Measurements from ENCODE around the gene METTL27. TPM values are rescaled to one million over a fixed set of nuclear protein-coding genes. Genes with fewer than 3 reads are reported as not detected.
A peak's percentile ranks its signal among the peaks of the same experiment; 100 is the strongest.
"Not testable (repeated sequence)": the region's sequence is repeated elsewhere in the genome, so short reads cannot be mapped to it uniquely, and the experiment has no call there.

The METTL27 gene
- total RNA-seq, 1 experiment from 2014 or later = 5.7 TPM

DNA sequence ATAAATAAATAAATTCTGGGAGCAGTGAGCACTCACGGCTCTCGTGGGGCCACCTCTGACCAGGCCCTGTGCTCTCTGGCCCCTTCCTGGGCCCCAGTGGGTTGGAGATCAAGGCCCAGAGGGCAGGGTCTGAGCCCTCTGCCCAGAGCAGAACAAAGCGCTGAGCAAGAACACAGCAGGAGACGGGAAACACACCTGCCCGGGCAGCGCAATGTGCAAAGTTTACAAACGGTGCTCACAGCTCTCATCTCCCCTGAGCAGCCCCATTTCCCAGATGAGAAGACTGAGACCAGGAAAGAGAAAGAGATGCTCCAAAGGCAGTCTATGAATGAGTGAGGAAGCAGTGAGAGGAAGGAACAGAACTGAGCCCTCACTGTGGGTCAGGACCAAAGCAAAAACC is 3.0 kb downstream of the METTL27 start:
- no peak for DNase-seq (ENCODE audit: low read depth)

- no peak for DNase-seq (ENCODE audit: low read depth)
Measured at GRCh38 chr7:73838642-73839041, 3.7 kb downstream of the METTL27 start.

DNA sequence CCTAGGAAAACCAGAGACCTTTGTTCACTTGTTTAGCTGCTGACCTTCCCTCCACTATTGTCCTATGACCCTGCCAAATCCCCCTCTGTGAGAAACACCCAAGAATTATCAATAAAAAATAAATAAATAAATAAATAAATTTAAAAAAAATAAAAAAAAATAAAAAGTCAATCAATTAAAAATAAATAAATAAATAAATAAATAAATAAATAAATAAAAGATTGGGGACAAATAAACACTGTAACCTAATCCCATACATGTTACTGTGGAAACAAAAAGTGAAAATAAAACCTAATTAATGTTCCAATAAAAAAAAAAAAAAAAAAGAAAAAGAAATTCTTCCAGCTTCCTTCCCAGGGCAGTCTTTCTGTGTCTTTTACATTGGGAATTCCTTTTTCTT is 5.1 kb downstream of the METTL27 start:
- DNase-seq (ENCODE audit: low read depth) = not testable (repeated sequence)

- no peak for DNase-seq (ENCODE audit: low read depth)
Measured at GRCh38 chr7:73834626-73835191, 7.6 kb downstream of the METTL27 start.

DNA sequence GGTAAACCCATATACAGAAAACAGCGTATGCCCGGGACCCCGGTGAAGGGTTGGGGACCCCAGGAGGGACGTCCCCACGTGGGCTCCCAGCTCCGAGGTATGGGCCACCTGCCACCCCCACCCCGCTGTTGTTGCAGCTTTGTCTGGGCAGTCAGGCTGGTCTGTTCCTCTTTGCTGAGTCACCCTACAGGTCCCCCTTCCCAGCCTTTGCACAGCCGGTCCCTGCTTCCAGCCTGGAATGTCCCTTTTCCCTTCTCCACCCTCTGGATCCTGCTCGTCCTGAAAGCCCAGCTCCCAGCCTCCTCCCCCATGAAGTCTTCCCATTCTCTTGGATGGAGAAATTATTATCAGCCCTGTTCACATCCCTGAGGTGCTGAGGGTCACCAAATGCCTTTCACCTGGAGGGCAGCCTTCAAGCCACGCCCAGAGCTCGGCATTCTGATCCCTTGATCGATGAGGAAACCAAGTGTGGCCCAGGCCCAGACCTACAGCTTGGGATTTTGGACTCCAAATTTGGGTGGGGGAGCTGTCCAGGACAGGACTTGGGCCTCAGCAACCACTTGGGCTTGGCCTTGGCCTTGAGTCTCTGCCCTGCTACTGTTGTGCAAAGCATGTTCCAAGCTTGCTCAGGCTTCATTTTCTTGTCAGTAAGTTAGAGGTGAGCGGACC is 8.9 kb downstream of the METTL27 start:
- no peak for DNase-seq (ENCODE audit: low read depth)

GRCh38 chr7:73832806-73833205 is 9.5 kb downstream of the METTL27 start:
- no peak for DNase-seq (ENCODE audit: low read depth)

DNA sequence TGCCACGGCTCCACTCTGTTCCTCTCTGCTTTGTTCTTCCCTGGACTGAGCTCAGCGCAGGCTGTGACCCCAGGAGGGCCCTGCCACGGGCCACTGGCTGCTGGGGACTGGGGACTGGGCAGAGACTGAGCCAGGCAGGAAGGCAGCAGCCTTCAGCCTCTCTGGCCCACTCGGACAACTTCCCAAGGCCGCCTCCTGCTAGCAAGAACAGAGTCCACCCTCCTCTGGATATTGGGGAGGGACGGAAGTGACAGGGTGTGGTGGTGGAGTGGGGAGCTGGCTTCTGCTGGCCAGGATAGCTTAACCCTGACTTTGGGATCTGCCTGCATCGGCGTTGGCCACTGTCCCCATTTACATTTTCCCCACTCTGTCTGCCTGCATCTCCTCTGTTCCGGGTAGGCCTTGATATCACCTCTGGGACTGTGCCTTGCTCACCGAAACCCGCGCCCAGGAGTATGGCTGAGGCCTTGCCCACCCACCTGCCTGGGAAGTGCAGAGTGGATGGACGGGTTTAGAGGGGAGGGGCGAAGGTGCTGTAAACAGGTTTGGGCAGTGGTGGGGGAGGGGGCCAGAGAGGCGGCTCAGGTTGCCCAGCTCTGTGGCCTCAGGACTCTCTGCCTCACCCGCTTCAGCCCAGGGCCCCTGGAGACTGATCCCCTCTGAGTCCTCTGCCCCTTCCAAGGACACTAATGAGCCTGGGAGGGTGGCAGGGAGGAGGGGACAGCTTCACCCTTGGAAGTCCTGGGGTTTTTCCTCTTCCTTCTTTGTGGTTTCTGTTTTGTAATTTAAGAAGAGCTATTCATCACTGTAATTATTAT is 10.3 kb downstream of the METTL27 start:
- DNase-seq (ENCODE audit: low read depth) = no peak

DNA sequence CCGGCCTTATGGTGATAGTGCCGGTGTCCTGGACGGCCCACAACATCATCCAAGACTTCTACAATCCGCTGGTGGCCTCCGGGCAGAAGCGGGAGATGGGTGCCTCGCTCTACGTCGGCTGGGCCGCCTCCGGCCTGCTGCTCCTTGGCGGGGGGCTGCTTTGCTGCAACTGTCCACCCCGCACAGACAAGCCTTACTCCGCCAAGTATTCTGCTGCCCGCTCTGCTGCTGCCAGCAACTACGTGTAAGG is 10.8 kb downstream of the METTL27 start:
- DNase-seq (ENCODE audit: low read depth) = no peak

DNA sequence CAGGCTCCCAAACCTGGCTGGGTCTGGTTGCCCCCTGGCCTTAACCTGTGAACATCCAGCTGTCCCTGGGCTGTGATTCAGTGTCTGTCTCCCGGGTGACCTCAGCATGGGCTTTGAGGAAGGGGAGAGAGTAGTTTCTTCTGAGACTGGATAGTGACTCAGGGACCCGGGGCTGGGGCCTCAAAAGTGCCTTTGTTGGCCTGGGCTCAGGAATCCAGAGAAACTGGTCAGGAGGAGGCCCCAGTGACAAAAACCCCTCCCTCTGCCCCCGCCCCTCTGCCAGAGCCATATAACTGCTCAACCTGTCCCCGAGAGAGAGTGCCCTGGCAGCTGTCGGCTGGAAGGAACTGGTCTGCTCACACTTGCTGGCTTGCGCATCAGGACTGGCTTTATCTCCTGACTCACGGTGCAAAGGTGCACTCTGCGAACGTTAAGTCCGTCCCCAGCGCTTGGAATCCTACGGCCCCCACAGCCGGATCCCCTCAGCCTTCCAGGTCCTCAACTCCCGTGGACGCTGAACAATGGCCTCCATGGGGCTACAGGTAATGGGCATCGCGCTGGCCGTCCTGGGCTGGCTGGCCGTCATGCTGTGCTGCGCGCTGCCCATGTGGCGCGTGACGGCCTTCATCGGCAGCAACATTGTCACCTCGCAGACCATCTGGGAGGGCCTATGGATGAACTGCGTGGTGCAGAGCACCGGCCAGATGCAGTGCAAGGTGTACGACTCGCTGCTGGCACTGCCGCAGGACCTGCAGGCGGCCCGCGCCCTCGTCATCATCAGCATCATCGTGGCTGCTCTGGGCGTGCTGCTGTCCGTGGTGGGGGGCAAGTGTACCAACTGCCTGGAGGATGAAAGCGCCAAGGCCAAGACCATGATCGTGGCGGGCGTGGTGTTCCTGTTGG is 11.4 kb downstream of the METTL27 start, which contains the start of gene CLDN4:
CLDN4 (plus strand) TSS at position 316 of the 903 bp plus-strand sequence; CDS start at position 522, 206 bp downstream.
- peak; percentile 14 for DNase-seq (ENCODE audit: low read depth)

GRCh38 chr7:73829921-73830680 is 12.2 kb downstream of the METTL27 start:
- DNase-seq (ENCODE audit: low read depth) = no peak

GRCh38 chr7:73829505-73829904 is 12.8 kb downstream of the METTL27 start:
- no peak for DNase-seq (ENCODE audit: low read depth)

DNA sequence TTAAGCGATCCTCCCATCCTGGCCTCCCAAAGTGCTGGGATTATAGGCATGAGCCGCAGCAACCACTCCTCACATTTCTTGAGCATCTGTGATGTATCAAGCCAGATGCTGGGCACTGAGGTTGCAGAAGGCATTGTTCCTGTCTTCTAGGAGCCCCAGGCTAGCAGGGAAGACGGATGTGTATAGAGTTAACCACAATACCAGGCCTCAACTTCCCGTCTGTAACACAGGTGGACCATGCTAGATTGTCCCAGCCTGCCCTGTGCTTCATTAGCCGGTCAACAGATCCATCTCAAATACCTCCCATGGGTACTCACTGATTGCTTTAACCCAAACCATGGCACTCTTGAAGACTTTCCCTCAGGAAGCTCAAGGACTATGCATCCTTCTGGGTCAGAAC is 13.3 kb downstream of the METTL27 start:
- DNase-seq (ENCODE audit: low read depth) = no peak

- peak; percentile 62 for DNase-seq (ENCODE audit: low read depth)
Measured at GRCh38 chr7:73828107-73828803, 14.1 kb downstream of the METTL27 start.

- peak; percentile 15 for DNase-seq (ENCODE audit: low read depth)
Measured at GRCh38 chr7:73827567-73828106, 14.7 kb downstream of the METTL27 start.

- no peak for DNase-seq (ENCODE audit: low read depth)
Measured at GRCh38 chr7:73824986-73825385, 17.3 kb downstream of the METTL27 start.

- no peak for DNase-seq (ENCODE audit: low read depth)
Measured at GRCh38 chr7:73823873-73824592, 18.3 kb downstream of the METTL27 start.

- DNase-seq (ENCODE audit: low read depth) = no peak
Measured at GRCh38 chr7:73823257-73823656, 19.1 kb downstream of the METTL27 start.

GRCh38 chr7:73822319-73823173 is 19.8 kb downstream of the METTL27 start:
- DNase-seq (ENCODE audit: low read depth) = peak; percentile 100
